Endothelial cell of umbilical vein (primary cell): ENCODE results near the gene IL1R1. TPM values are rescaled to one million over a fixed set of nuclear protein-coding genes. Genes with fewer than 3 reads are reported as not detected.

Experiments
- BruUV-seq: library from RNA; stranded (reverse); fragments of 400-500 nt; replicated peaks from 2 replicates; lab custom pipeline; 2021; lab: Mats Ljungman, UMichigan
- CTCF ChIA-PET: fragments of 300-600, 350-600 bp; sonication (Branson Sonifier 250); formaldehyde crosslinking; loops from one replicate; lab custom pipeline; 2021; ENCODE audit warnings: antibody characterized with exemption, inconsistent platforms; lab: Charles Lee
- POLR2A ChIA-PET: fragments of 300-600, 350-600 bp; sonication (Branson Sonifier 250); formaldehyde crosslinking; loops from one replicate; lab custom pipeline; 2021; ENCODE audit warnings: antibody characterized with exemption, inconsistent platforms; lab: Charles Lee
- DNase-seq: peaks from one replicate; pipeline ENCODE4 v3.0.0-alpha.2; 2011; ENCODE audit warnings: low read depth, low spot score
- FAIRE-seq: peaks from 2 replicates; lab custom pipeline; 2011; peaks lifted over from hg19 to GRCh38; lab: Jason Lieb, UNC
- H2AFZ ChIP-seq: 2 replicates; pipeline ENCODE4 v1.6.0; 2012; ENCODE audit warnings: low read depth, low read length, control low read depth, inconsistent platforms
- H3K27ac ChIP-seq: 2 replicates; pipeline ENCODE4 v1.5.1; 2011; ENCODE audit warnings: low read depth, mild to moderate bottlenecking, control low read depth, low read length, moderate library complexity; ENCODE audit not compliant: insufficient read depth
- H3K27me3 ChIP-seq, 2 experiments: 2 replicates each; pipeline versions ENCODE4 v1.6.0 to v1.6.1; 2011; ENCODE audit warnings: low read length in 2 of 2, mixed read lengths in 1 of 2; ENCODE audit not compliant: control insufficient read depth in 2 of 2, insufficient read depth in 2 of 2
- H3K36me3 ChIP-seq, 2 experiments: 2 replicates in 1 of 2; 3 replicates in 1 of 2; pipeline ENCODE4 v1.5.1; 2011; ENCODE audit warnings: low read length in 2 of 2, mild to moderate bottlenecking in 1 of 2, moderate library complexity in 1 of 2; ENCODE audit not compliant: control insufficient read depth in 2 of 2, insufficient read depth in 2 of 2; ENCODE audit errors: extremely low read depth in 1 of 2
- H3K4me1 ChIP-seq: 3 replicates; pipeline ENCODE4 v1.5.1; 2011; ENCODE audit warnings: mild to moderate bottlenecking, low read length; ENCODE audit not compliant: control insufficient read depth, insufficient read depth; ENCODE audit errors: extremely low read depth
- H3K4me2 ChIP-seq: 2 replicates; pipeline ENCODE4 v1.6.1; 2011; ENCODE audit warnings: low read length, control low read depth, mixed read lengths; ENCODE audit not compliant: insufficient read depth
- H3K4me3 ChIP-seq, 3 experiments: fragments of 200-600 bp in 1 of 3; sonication (generic), shearing (Covaris generic) in 1 of 3; replicated peaks in 1 of 3; 2 replicates each; pipeline ENCODE4 v1.5.1; 2011 to 2016; ENCODE audit warnings: control low read depth in 3 of 3, low read length in 3 of 3, mild to moderate bottlenecking in 2 of 3, inconsistent platforms in 1 of 3, low read depth in 1 of 3, moderate library complexity in 1 of 3; ENCODE audit not compliant: insufficient read depth in 1 of 3
- H3K79me2 ChIP-seq: 2 replicates; pipeline ENCODE4 v1.6.0; 2012; ENCODE audit warnings: low read length, inconsistent platforms; ENCODE audit not compliant: control insufficient read depth, insufficient read depth
- H3K9ac ChIP-seq: replicated peaks from 2 replicates; pipeline ENCODE3; 2011; ENCODE audit warnings: low read length, control low read depth; ENCODE audit not compliant: insufficient read depth; ENCODE audit errors: extremely low read depth
- H3K9me1 ChIP-seq: replicated peaks from 3 replicates; pipeline ENCODE4 v1.6.0; 2011; ENCODE audit warnings: mild to moderate bottlenecking, low read length; ENCODE audit not compliant: control insufficient read depth, insufficient read depth; ENCODE audit errors: extremely low read depth
- H3K9me3 ChIP-seq: replicated peaks from 2 replicates; pipeline ENCODE4 v1.5.1; 2012; ENCODE audit warnings: low read length, inconsistent platforms; ENCODE audit not compliant: control insufficient read depth, insufficient read depth
- H4K20me1 ChIP-seq: replicated peaks from 2 replicates; pipeline ENCODE3; 2011; ENCODE audit warnings: mild to moderate bottlenecking, low read length; ENCODE audit not compliant: control insufficient read depth, insufficient read depth; ENCODE audit errors: extremely low read depth
- CTCF ChIP-seq, 2 donors: IDR thresholded peaks; 1 replicate in 1 of 2; 2 replicates in 1 of 2; pipeline ENCODE4 v1.5.1; 2011; ENCODE audit warnings: low read length in 2 of 2, mild to moderate bottlenecking in 2 of 2, moderate library complexity in 2 of 2, control low read depth in 1 of 2, inconsistent platforms in 1 of 2, low read depth in 1 of 2; ENCODE audit not compliant: insufficient read depth in 1 of 2; ENCODE audit errors: extremely low read depth in 1 of 2
- EZH2 ChIP-seq: IDR thresholded peaks from 2 replicates; pipeline ENCODE4 v1.6.1; 2012; ENCODE audit warnings: borderline replicate concordance, low read depth, mild to moderate bottlenecking, moderate library complexity, low read length, inconsistent platforms; ENCODE audit not compliant: severe bottlenecking
- FOS ChIP-seq: IDR thresholded peaks from 2 replicates; pipeline ENCODE4 v1.6.1; 2011; ENCODE audit warnings: mild to moderate bottlenecking, low read length, moderate library complexity, borderline replicate concordance; ENCODE audit not compliant: insufficient read depth
- GATA2 ChIP-seq: IDR thresholded peaks from 2 replicates; pipeline ENCODE4 v1.7.0; 2011; ENCODE audit warnings: low read depth, mild to moderate bottlenecking, moderate library complexity, mixed read lengths, low read length; ENCODE audit not compliant: insufficient read length, insufficient read depth
- JUN ChIP-seq: IDR thresholded peaks from 2 replicates; pipeline ENCODE4 v1.6.1; 2011; ENCODE audit warnings: borderline replicate concordance, low read depth; ENCODE audit not compliant: insufficient read length, insufficient read depth
- MAX ChIP-seq: IDR thresholded peaks from 2 replicates; pipeline ENCODE4 v1.6.1; 2011; ENCODE audit not compliant: insufficient read depth, insufficient read length
- MYC ChIP-seq: IDR thresholded peaks from one replicate; pipeline ENCODE4 v1.6.1; 2011; ENCODE audit warnings: mild to moderate bottlenecking, low read depth, low read length
- POLR2A ChIP-seq: IDR thresholded peaks from 2 replicates; pipeline ENCODE4 v1.6.1; 2012; ENCODE audit warnings: low read depth, mild to moderate bottlenecking, control low read depth, low read length
- POLR2AphosphoS5 ChIP-seq: IDR thresholded peaks from 2 replicates; pipeline ENCODE4 v1.6.1; 2012; ENCODE audit warnings: low read depth, mild to moderate bottlenecking, control low read depth, low read length, moderate library complexity; ENCODE audit not compliant: insufficient read depth
- dilution Hi-C: fragments of 300-500 bp; cut with MboI; formaldehyde crosslinking; loops from one replicate; pipeline ENCODE4 v1.15.0; 2019; ENCODE audit warnings: low sequenced_read_pairs; ENCODE audit not compliant: extremely low pct_ligation_motif_present
- intact Hi-C: fragments of 100-400 bp; cut with micrococcal nuclease; formaldehyde crosslinking; loops from one replicate; pipeline ENCODE4 v1.10.0; 2022
- polyA plus RNA-seq, 4 experiments: library from polyadenylated mRNA; depleted of rRNA in 3 of 4; stranded (reverse) in 3 of 4; unstranded in 1 of 4; fragments of >200 nt; gene quantifications; 2 replicates each; pipeline versions ENCODE4 v1.2.1 to v1.2.3, GENCODE V29; 2011 to 2012; ENCODE audit warnings: missing spikeins in 1 of 4
- total RNA-seq: library from RNA; stranded (reverse); gene quantifications from 2 replicates; pipeline ENCODE4 v1.2.3, GENCODE V29; 2021

IL1R1 gene
- total and polyA plus RNA-seq, 2 donors (not counting 3 experiments of a cell fraction or from before 2014, with no cell fraction given): 5.4 to 5.5 TPM

GRCh38 chr2:102144128-102144527 lies 1.6 kb downstream of the IL1R1 start:
- DNase-seq: no peak
- Histone ChIP-seq H3K9me3 (peaks cover 4% of the 10 kb centered on the region), H3K79me2 (no peaks in the 10 kb centered on the region), H3K27ac (no peak overlapping the region), H2AFZ (no peak overlapping the region), H3K4me2 (no peak overlapping the region), H3K4me1 (peaks cover 14% of the 10 kb centered on the region), H3K36me3 (no peaks in the 10 kb centered on the region), H4K20me1 (no peaks in the 10 kb centered on the region), H3K9ac (no peak overlapping the region), H3K9me1 (no peaks in the 10 kb centered on the region), H3K27me3 (no peaks in the 10 kb centered on the region), H3K4me3 (no peak overlapping the region)
- TF ChIP-seq MYC (no peak), EZH2 (no peak), CTCF (IDR thresholded peaks at IDR 0.05; ENCODE audit: extremely low read depth in 1 of 2, insufficient read depth in 1 of 2, low read depth in 1 of 2, low read length in 2 of 2) (no peak), FOS (no peak), POLR2A (no peak), JUN (no peak), MAX (no peak), POLR2AphosphoS5 (no peak), GATA2 (no peak)
- dilution Hi-C loops: no loop called here
- ChIA-PET POLR2A (no interaction called here), CTCF (interaction anchor here (1.1 to 1.5 kb wide), 2 partner anchors 13 to 97 kb away, joined by 4 to 6 read pairs; no protein-coding TSS in a partner anchor)
- no peak for FAIRE-seq
- BruUV-seq: no TSS peak
- intact Hi-C loops: no loop called here
